Ovary (tissue), 9 donors: ENCODE data around the gene RPS3. TPM values are rescaled to one million over a fixed set of nuclear protein-coding genes. Genes with fewer than 3 reads are reported as not detected.

Source experiments
- DNase-seq, 5 donors: peaks; one replicate each; pipeline ENCODE4 v3.0.0-alpha.2; 2019 to 2020
- H3K27ac ChIP-seq, 2 donors: fragments of 200-600 bp; one replicate each; pipeline versions ENCODE4 v1.5.1 to v1.8.0; 2019 to 2022
- H3K27me3 ChIP-seq: fragments of 200-600 bp; one replicate; pipeline ENCODE4 v1.8.0; 2022
- H3K36me3 ChIP-seq: fragments of 200-600 bp; sonication (generic); one replicate; pipeline ENCODE4 v1.5.1; 2019
- H3K4me1 ChIP-seq: one replicate; pipeline ENCODE4 v1.8.1; 2013; ENCODE audit warnings: mild to moderate bottlenecking, moderate library complexity; ENCODE audit not compliant: insufficient read depth
- H3K4me3 ChIP-seq: fragments of 200-600 bp; sonication (generic); one replicate; pipeline ENCODE4 v1.5.1; 2017
- H3K9me3 ChIP-seq, 2 donors: fragments of 200-600 bp in 1 of 2; sonication (generic) in 1 of 2; one replicate each; pipeline versions ENCODE4 v1.5.1 to v1.8.1; 2013 to 2019; ENCODE audit warnings: mild to moderate bottlenecking in 1 of 2, moderate library complexity in 1 of 2
- CTCF ChIP-seq, 3 donors: fragments of 450-650 bp in 2 of 3; fragments of 200-600 bp in 1 of 3; IDR thresholded peaks; one replicate each; pipeline versions ENCODE4 v1.5.1 to v1.8.0; 2016 to 2022; ENCODE audit warnings: antibody characterized with exemption in 3 of 3, mild to moderate bottlenecking in 1 of 3
- EP300 ChIP-seq: sonication (generic); formaldehyde crosslinking; IDR thresholded peaks from one replicate; pipeline ENCODE4 v1.6.1; 2017; ENCODE audit warnings: antibody characterized with exemption
- POLR2A ChIP-seq: fragments of 450-650 bp; IDR thresholded peaks from one replicate; pipeline ENCODE4 v1.6.1; 2017; ENCODE audit warnings: antibody characterized with exemption, mild to moderate bottlenecking, moderate library complexity
- WGBS, 3 donors: extraction: QIAGEN DNeasy Blood & Tissue Kit in 1 of 3; methylation state at CpG; one replicate each; pipeline versions ENCODE4 v1.1.5 to v1.1.7; 2013 to 2017; 5-methylcytosine and 5-hydroxymethylcytosine counted together
- intact Hi-C, 4 donors: fragments of 100-400 bp; cut with DNase I; formaldehyde crosslinking; loops; one replicate each; pipeline versions ENCODE4 v1.11.0 to v1.15.1; 2022 to 2023
- polyA plus RNA-seq, 2 donors: library from polyadenylated mRNA; stranded (reverse); fragments of 200-250 nt in 1 of 2; fragments of 350-450 nt in 1 of 2; fragmentation: Illumina TruSeq in 1 of 2; extraction: RNeasy Lipid Tissue Mini Kit (QIAGEN cat#74804) in 1 of 2; gene quantifications; one replicate each; pipeline ENCODE4 v1.2.3, GENCODE V29; 2013 to 2014
- total RNA-seq, 7 donors: library from RNA; depleted of rRNA in 2 of 7; stranded (reverse); fragments of >200 nt in 2 of 7; fragmentation: NEBNext Ultra II Directional in 3 of 7; extraction: Animal tissue kit (Norgen Biotek cat#: 25700) in 3 of 7; gene quantifications; one replicate each; pipeline versions ENCODE4 v1.1.0 to v1.2.4, GENCODE V29; 2016 to 2023
- donor health status: DM: no; HTN: no; CAD: no; lungs with moderate emphysema.
- donor health status: DM: no; HTN: no; CAD: no.
- donor health status: Bipolar disorder and iron deficiency.
- donor health status: DM: yes; HTN: yes; CAD: no.
- donor health status: DM: no; HTN: no; CAD: no.
- donor health status: DM: yes; HTN: yes; CAD: no.

RPS3 gene
- total and polyA plus RNA-seq, 9 donors: 3,268 to 7,276 (median 5,342) TPM

- no peak for DNase-seq
- intact Hi-C loops: no loop called here
- Histone ChIP-seq H3K27ac (no peak overlapping the region), H3K9me3 (no peaks in the 10 kb centered on the region), H3K4me3 (no peak overlapping the region), H3K27me3 (no peaks in the 10 kb centered on the region), H3K4me1 (no peaks in the 10 kb centered on the region), H3K36me3 (no peaks in the 10 kb centered on the region)
- WGBS, 3 donors: 74 to 82% (median 81%) methylated on average over 12 of the region's 12 CpGs
- TF ChIP-seq CTCF (IDR thresholded peaks at IDR 0.05): no peak
- TF ChIP-seq EP300: no peak
- no peak for TF ChIP-seq POLR2A
Measured at GRCh38 chr11:75443043-75443442, 43.7 kb downstream of the RPS3 start.

GRCh38 chr11:75445315-75445953, 46.1 kb downstream of the RPS3 start:
- no peaks in the 10 kb centered on the region for H3K9me3 ChIP-seq
- no peaks in the 10 kb centered on the region for H3K27me3 ChIP-seq
- intact Hi-C loops: loop anchor here in 1 of 4 donors (1.0 kb wide), 1 partner anchor 87 kb away; no protein-coding TSS in a partner anchor
- TF ChIP-seq CTCF (IDR thresholded peaks at IDR 0.05) (peak; percentile 84 to 97 (median 93)), EP300 (no peak), POLR2A (no peak)
- H3K4me1 ChIP-seq: no peaks in the 10 kb centered on the region
- H3K27ac ChIP-seq: no peak overlapping the region
- 8 to 10% (median 9%) methylated on average over 6 of the region's 6 CpGs for WGBS, 3 donors
- no peak overlapping the region for H3K4me3 ChIP-seq
- DNase-seq: peak; percentile 60 to 84 (median 81)
- no peaks in the 10 kb centered on the region for H3K36me3 ChIP-seq

GRCh38 chr11:75447415-75447814, 48.1 kb downstream of the RPS3 start:
- H3K27ac ChIP-seq: no peak overlapping the region
- WGBS, 3 donors: 78 to 82% (median 79%) methylated on average over 5 of the region's 5 CpGs
- intact Hi-C loops: loop anchor here in 1 of 4 donors (2.0 kb wide), 1 partner anchor 83 kb away; no protein-coding TSS in a partner anchor
- DNase-seq: no peak
- H3K36me3 ChIP-seq: no peaks in the 10 kb centered on the region
- no peaks in the 10 kb centered on the region for H3K9me3 ChIP-seq
- no peaks in the 10 kb centered on the region for H3K27me3 ChIP-seq
- TF ChIP-seq POLR2A (no peak), EP300 (no peak), CTCF (IDR thresholded peaks at IDR 0.05) (no peak)
- H3K4me3 ChIP-seq: no peak overlapping the region
- no peaks in the 10 kb centered on the region for H3K4me1 ChIP-seq

- 72 to 81% (median 75%) methylated on average over 9 to 10 of the region's 10 CpGs for WGBS, 3 donors
- DNase-seq: no peak
Measured at GRCh38 chr11:75449271-75449670, 50.0 kb downstream of the RPS3 start.

More at GRCh38 chr11:75449271-75449670, 50.0 kb downstream of the RPS3 start:
- intact Hi-C loops: loop anchor here in 2 of 4 donors (2.0 kb wide), 2 partner anchors 78 to 82 kb away; no protein-coding TSS in a partner anchor
- TF ChIP-seq EP300 (no peak), CTCF (IDR thresholded peaks at IDR 0.05) (no peak), POLR2A (no peak)
- Histone ChIP-seq H3K27me3 (no peaks in the 10 kb centered on the region), H3K9me3 (no peaks in the 10 kb centered on the region), H3K36me3 (no peaks in the 10 kb centered on the region), H3K4me1 (peaks cover 2% of the 10 kb centered on the region), H3K4me3 (no peak overlapping the region), H3K27ac (no peak overlapping the region)
